ENCODE data around the gene TMEM212. TPM values are rescaled to one million over a fixed set of nuclear protein-coding genes. Genes with fewer than 3 reads are reported as not detected.

TMEM212 gene
- total and polyA plus RNA-seq, 2 experiments from 2014 or later: not detected

GRCh38 chr3:171849617-171850319 lies 6.6 kb downstream of the TMEM212 start:
- Histone ChIP-seq H3K79me2 (ENCODE audit: insufficient read depth) (no peaks in the 10 kb centered on the region), H3K27me3 (replicated peaks; ENCODE audit: insufficient read depth) (no peaks in the 10 kb centered on the region), H3K36me3 (ENCODE audit: low read depth) (no peaks in the 10 kb centered on the region), H3K9me2 (ENCODE audit: insufficient read depth) (no peaks in the 10 kb centered on the region; the same call in 1 of the 2 replicates), H3K4me2 (ENCODE audit: unreplicated experiment) (no peak overlapping the region), H3K9ac (no peak overlapping the region), H3K9me3 (ENCODE audit: low read depth) (no peaks in the 10 kb centered on the region), H4K20me1 (ENCODE audit: insufficient read depth) (no peaks in the 10 kb centered on the region), H3K27ac (no peak overlapping the region), H2AFZ (no peak overlapping the region), H3K4me1 (ENCODE audit: insufficient read depth) (peaks cover 8% of the 10 kb centered on the region; the same call in 1 of the 2 replicates), H3K4me3 (no peak overlapping the region), H3F3A (ENCODE audit: insufficient read depth) (peaks cover 8% of the 10 kb centered on the region; the same call in 1 of the 2 replicates)
- 85 to 89% methylated on average over 6 of the region's 6 CpGs for WGBS, 2 experiments (ENCODE audit: low coverage in 1 of 2, low lambda C conversion rate in 2 of 2, missing lambda C conversion rate in 2 of 2)
- in situ Hi-C loops (cut with MboI): no loop called here
- no peak for DNase-seq
- TF ChIP-seq EZH2phosphoT487 (IDR thresholded peaks at IDR 0.05; ENCODE audit: insufficient read depth, low read depth) (no peak), EZH2 (IDR thresholded peaks at IDR 0.05; ENCODE audit: insufficient read depth, poor library complexity, severe bottlenecking) (no peak)

GRCh38 chr3:171850320-171850959 lies 7.3 kb downstream of the TMEM212 start:
- H3K79me2 ChIP-seq (ENCODE audit: insufficient read depth): no peaks in the 10 kb centered on the region
- no peaks in the 10 kb centered on the region for H3K9me3 ChIP-seq (ENCODE audit: low read depth)
- no peak overlapping the region for H3K4me2 ChIP-seq (ENCODE audit: unreplicated experiment)
- no peaks in the 10 kb centered on the region for H4K20me1 ChIP-seq (ENCODE audit: insufficient read depth)
- H3K36me3 ChIP-seq (ENCODE audit: low read depth): no peaks in the 10 kb centered on the region
- H3K27ac ChIP-seq: no peak overlapping the region
- H3K9ac ChIP-seq: no peak overlapping the region
- peaks cover 8% of the 10 kb centered on the region; the same call in 1 of the 2 replicates for H3F3A ChIP-seq (ENCODE audit: insufficient read depth)
- TF ChIP-seq EZH2 (IDR thresholded peaks at IDR 0.05; ENCODE audit: insufficient read depth, poor library complexity, severe bottlenecking) (no peak), EZH2phosphoT487 (IDR thresholded peaks at IDR 0.05; ENCODE audit: insufficient read depth, low read depth) (no peak)
- no peak overlapping the region for H3K4me3 ChIP-seq
- no peaks in the 10 kb centered on the region for H3K27me3 ChIP-seq (replicated peaks; ENCODE audit: insufficient read depth)
- peaks cover 8% of the 10 kb centered on the region; the same call in 1 of the 2 replicates for H3K4me1 ChIP-seq (ENCODE audit: insufficient read depth)
- WGBS, 2 experiments (ENCODE audit: low coverage in 1 of 2, low lambda C conversion rate in 2 of 2, missing lambda C conversion rate in 2 of 2): 45 to 53% methylated on average over 6 of the region's 6 CpGs
- in situ Hi-C loops (cut with MboI): no loop called here
- DNase-seq: no peak
- no peaks in the 10 kb centered on the region for H3K9me2 ChIP-seq (ENCODE audit: insufficient read depth)
- no peak overlapping the region for H2AFZ ChIP-seq

GRCh38 chr3:171850960-171851659 lies 8.0 kb downstream of the TMEM212 start:
- Histone ChIP-seq H4K20me1 (ENCODE audit: insufficient read depth) (no peaks in the 10 kb centered on the region), H2AFZ (no peak overlapping the region), H3K4me2 (ENCODE audit: unreplicated experiment) (no peak overlapping the region), H3K9me3 (ENCODE audit: low read depth) (no peaks in the 10 kb centered on the region), H3K27ac (no peak overlapping the region), H3F3A (ENCODE audit: insufficient read depth) (peaks cover 8% of the 10 kb centered on the region; the same call in 1 of the 2 replicates), H3K4me1 (ENCODE audit: insufficient read depth) (peaks cover 8% of the 10 kb centered on the region; the same call in 1 of the 2 replicates), H3K9ac (no peak overlapping the region), H3K9me2 (ENCODE audit: insufficient read depth) (no peaks in the 10 kb centered on the region), H3K36me3 (ENCODE audit: low read depth) (no peaks in the 10 kb centered on the region), H3K4me3 (no peak overlapping the region), H3K27me3 (replicated peaks; ENCODE audit: insufficient read depth) (no peaks in the 10 kb centered on the region), H3K79me2 (ENCODE audit: insufficient read depth) (no peaks in the 10 kb centered on the region)
- in situ Hi-C loops (cut with MboI): no loop called here
- TF ChIP-seq EZH2phosphoT487 (IDR thresholded peaks at IDR 0.05; ENCODE audit: insufficient read depth, low read depth): no peak
- no peak for TF ChIP-seq EZH2 (IDR thresholded peaks at IDR 0.05; ENCODE audit: insufficient read depth, poor library complexity, severe bottlenecking)
- 83 to 88% methylated on average over 6 of the region's 6 CpGs for WGBS, 2 experiments (ENCODE audit: low coverage in 1 of 2, low lambda C conversion rate in 2 of 2, missing lambda C conversion rate in 2 of 2)
- no peak for DNase-seq

GRCh38 chr3:171851660-171852058 lies 8.5 kb downstream of the TMEM212 start:
- no peak overlapping the region for H2AFZ ChIP-seq
- H3K9me3 ChIP-seq (ENCODE audit: low read depth): no peaks in the 10 kb centered on the region
- no peak overlapping the region for H3K9ac ChIP-seq
- in situ Hi-C loops (cut with MboI): no loop called here
- no peaks in the 10 kb centered on the region for H3K9me2 ChIP-seq (ENCODE audit: insufficient read depth)
- H3F3A ChIP-seq (ENCODE audit: insufficient read depth): peaks cover 2% of the 10 kb centered on the region; the same call in 1 of the 2 replicates
- no peaks in the 10 kb centered on the region for H3K79me2 ChIP-seq (ENCODE audit: insufficient read depth)
- H3K36me3 ChIP-seq (ENCODE audit: low read depth): no peaks in the 10 kb centered on the region
- H3K27ac ChIP-seq: no peak overlapping the region
- WGBS, 2 experiments (ENCODE audit: low coverage in 1 of 2, low lambda C conversion rate in 2 of 2, missing lambda C conversion rate in 2 of 2): 69 to 72% methylated on average over 5 of the region's 5 CpGs
- H3K4me1 ChIP-seq (ENCODE audit: insufficient read depth): peaks cover 3% of the 10 kb centered on the region; the same call in 1 of the 2 replicates
- no peak for TF ChIP-seq EZH2phosphoT487 (IDR thresholded peaks at IDR 0.05; ENCODE audit: insufficient read depth, low read depth)
- H3K4me2 ChIP-seq (ENCODE audit: unreplicated experiment): no peak overlapping the region
- no peak for DNase-seq
- H3K4me3 ChIP-seq: no peak overlapping the region
- H3K27me3 ChIP-seq (replicated peaks; ENCODE audit: insufficient read depth): no peaks in the 10 kb centered on the region
- H4K20me1 ChIP-seq (ENCODE audit: insufficient read depth): no peaks in the 10 kb centered on the region

All from GM23248 (cell line).